HG02678 (cell line): Measurements from ENCODE around the gene PPT1.
"Not testable (repeated sequence)": the region's sequence is repeated elsewhere in the genome, so short reads cannot be mapped to it uniquely, and the experiment has no call there.

ENCODE experiments used
- ATAC-seq: cut with Tn5 transposase; IDR thresholded peaks from one replicate; pipeline ENCODE4 v1.9.1; 2021; ENCODE audit warnings: mild to moderate bottlenecking, moderate library complexity; ENCODE audit not compliant: unreplicated experiment

The PPT1 gene

DNA sequence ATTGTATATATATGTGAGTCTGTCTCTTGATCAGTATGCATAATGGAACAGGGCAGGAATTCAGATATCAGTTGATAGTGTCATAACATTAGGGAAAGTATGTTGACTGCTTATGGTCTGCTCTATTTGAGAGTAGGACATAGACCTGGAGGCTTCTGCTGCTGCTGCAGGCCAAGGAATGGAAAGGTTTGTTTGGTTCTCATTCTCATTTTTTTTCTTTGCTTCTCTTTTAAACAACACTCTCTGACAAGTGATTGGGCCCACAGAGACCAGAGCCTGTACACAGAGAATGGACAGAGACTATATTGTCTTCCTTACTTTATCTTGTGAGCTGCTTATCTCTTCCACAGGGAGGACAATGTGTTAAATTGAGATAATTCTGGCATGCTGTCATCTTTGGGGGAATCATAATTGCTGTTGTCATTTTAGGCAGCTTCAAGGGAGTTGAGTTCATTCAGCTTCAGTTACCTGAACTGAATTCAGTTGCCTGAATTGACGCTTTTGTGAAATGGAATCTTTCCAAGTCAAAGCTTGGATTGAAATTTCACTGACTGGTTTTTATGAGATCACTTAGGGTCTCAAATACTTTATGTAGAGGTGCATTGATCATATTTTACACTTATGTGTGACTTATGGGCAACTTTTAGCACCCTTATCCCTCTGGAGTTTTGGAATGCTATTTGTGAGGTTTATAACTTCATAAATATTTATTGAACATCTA is 39.6 kb downstream of the PPT1 start:
- no peak for ATAC-seq

GRCh38 chr1:40056519-40057309 is 40.3 kb downstream of the PPT1 start:
- ATAC-seq = no peak

DNA sequence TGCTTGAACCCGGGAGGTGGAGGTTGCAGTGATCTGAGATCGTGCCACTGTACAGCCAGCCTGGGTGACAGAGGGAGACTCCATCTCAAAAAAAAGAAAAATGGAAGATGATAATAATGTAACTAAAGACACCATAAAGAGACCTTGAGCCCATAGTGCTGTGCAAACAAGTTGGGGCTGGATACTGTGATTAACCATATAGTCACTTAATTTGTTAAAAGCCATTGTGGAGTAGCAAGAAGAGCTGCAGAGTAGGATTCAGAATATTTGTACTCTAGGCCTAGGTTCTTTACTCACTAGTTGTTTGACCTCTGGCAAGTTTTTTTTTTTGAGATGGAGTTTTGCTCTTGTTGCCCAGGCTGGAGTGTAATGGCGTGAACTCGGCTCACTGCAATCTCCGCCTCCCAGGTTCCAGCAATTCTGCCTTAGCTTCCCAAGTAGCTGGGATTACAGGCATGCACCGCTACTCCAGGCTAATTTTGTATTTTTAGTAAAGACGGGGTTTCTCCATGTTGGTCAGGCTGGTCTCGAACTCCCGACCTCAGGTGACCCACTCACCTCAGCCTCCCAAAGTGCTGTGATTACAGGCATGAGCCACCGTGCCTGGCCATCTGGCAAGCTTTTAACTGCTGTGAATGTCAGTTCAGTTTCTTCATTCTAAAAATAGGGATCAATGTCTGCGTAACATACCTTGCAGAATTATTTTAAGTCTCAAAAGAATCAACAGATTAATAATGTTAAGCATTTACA is 43.7 kb downstream of the PPT1 start:
- ATAC-seq = no peak

GRCh38 chr1:40050863-40051262 is 46.2 kb downstream of the PPT1 start:
- ATAC-seq = no peak

DNA sequence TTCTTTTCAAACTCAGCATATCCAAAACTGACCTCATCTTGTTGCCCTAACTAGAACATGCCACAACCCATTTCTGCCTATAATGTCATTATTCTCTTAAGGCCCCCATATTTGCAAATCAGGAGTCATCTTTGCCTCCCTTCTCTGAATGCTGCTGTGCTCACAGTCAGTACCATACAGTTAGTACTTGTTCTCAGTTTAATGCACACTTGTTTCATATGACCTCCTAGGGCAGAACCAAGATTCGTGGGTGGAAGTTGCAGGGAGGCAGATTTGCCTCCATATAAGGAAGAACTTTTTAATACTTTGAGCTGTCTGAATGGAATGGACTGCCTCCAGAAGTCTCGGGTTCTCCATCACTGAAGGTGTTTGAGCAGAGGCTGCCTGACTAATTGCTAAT is 47.3 kb downstream of the PPT1 start:
- no peak for ATAC-seq

- no peak for ATAC-seq
Measured at GRCh38 chr1:40047769-40048168, 49.3 kb downstream of the PPT1 start.

DNA sequence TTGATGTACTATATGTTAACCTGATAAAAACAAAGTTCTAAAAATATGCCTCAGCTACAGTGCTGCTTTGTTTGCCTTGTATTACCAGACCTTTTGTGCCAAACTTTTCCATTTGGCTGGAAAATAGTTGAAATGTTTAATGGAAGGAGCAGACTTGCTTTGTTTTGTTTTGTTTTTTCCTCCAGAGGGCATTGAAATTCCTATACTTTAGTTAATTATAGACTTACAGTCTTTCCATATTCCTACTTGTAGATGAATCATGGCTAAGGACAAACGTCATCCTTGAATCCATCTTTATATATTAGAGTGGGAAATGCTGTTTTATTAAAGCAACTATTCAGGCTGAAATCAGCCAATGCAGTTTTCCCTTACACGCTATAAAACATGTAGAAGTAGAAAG is 49.8 kb downstream of the PPT1 start:
- no peak for ATAC-seq

DNA sequence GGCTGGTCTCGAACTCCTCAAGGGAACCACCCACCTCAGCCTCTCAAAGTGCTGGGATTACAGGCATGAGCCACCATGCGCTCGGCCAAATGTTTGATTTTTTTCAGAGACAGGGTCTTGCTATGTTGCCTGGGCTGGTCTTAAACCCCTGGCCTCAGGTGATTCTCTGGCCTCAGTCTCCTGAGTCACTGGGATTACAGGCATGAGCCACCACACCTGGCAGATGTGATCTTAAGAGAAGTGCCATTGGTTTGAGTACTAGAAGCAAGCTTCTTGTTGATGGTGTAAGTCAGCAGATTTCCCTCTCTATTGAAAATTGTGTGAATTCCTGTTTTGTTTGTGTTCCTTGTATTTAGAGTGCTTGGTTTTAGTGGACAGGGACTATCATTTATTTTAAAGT is 51.3 kb downstream of the PPT1 start:
- ATAC-seq = no peak

GRCh38 chr1:40045182-40045581 is 51.9 kb downstream of the PPT1 start:
- no peak for ATAC-seq

DNA sequence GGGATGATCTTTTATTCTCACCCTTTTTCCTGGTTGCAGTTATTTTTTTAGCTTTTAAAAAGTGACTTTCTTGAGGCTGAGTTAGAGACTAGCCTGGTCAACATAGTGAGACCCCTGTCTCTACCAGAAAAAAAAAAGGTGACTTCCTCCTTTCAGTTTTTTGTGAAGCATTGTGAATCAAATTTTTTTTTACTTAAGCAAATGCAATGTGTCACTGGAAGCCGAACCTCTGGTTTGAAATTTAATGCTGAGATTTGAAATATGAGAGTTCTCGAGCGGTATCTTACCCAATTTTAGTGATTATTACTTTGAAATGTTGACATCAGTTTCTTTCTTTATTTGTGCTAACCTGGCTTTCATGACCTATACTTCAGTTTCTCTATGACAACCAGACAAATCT is 52.9 kb downstream of the PPT1 start:
- ATAC-seq = no peak

DNA sequence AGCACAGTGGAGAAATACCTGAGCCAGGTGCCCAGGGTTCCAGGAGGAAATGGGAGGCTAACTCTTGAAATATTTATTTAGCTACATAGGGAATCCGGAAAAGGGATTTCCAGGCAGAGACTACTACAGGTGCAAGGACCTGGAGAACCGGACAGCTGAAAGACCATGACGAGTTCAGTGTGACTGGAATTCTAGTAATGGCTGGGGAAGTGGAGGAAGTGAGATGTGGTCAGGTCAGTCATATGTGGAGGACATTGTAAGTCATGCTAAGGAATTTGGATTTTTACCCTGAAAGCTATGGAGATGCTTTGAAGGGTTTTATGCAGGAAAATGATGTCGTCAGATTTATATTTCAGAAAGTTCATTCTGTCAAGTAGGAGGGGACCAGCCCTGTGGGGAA is 54.7 kb downstream of the PPT1 start:
- no peak for ATAC-seq

DNA sequence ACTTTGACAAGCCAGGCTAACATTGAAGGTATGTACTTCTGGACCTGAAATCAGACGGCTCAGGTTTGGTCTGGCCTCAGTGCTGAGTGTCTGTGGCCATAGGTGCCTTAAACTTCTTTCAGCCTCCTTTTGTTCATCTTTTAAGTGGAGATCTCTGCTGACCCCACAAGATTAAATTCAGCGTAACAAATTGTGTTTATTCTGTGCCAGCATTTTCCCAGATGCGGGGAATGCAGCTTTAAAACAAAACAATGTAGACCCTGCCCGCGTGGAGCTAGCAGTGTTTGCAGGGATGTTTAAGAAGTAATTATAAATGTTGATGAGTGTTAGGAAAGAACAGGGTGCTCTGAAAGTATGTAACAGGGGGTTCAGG is 55.6 kb downstream of the PPT1 start:
- ATAC-seq = no peak

DNA sequence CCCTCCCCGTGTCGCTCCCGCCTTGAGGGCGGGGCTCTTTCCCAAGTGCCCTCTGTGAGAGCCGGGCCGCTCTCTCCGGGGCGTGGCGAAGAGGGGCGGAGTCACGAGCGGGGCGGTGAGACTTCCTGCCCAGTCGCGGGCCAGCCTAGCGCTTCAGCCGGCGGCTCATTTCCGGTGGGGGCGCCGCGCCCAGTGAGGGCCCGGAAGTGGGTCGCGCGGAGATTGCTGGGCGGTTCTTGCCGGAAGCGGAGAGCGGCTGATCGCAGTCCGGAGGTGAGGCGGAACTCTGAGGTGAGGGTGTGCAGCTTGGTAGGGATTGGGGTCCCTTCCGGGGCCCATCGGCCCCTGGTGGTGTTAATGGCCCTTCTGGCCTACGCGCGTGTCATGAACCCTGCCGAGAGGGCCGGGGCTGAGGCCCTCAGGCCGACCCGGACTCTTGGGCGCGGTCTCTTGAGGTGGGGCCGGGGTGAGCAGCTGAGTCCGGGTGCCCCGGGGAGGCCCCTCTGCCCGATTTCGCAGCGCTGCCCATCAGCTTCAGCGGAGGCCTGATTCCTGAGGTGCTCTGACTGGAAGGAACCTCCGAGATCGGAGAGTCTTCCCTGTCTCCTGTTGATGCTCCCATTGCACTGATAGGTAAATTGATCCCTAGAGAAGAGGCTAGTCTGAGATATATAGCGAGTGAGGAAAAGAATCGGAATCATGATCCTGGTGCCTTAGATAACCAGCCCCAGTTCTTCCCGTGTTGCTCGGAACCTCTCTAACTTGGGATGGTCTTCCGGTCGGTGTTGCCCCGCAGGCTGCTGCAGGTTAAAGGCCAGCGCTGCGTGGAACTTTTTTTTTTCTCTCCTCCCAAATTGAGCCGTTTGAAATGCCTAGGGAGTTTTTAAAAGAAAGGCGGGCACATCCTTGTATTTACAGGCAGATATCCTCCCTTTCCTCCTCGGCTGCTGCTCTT is 56.3 kb downstream of the PPT1 start, which contains the start of gene CAP1:
Gene CAP1 (plus strand): TSS at position 219 of the 955 bp plus-strand sequence. CDS start 18,618 bp downstream, outside the sequence.
- peak; percentile 84 for ATAC-seq

- ATAC-seq = peak; percentile 56
Measured at GRCh38 chr1:40039757-40040510, 57.1 kb downstream of the PPT1 start.

DNA sequence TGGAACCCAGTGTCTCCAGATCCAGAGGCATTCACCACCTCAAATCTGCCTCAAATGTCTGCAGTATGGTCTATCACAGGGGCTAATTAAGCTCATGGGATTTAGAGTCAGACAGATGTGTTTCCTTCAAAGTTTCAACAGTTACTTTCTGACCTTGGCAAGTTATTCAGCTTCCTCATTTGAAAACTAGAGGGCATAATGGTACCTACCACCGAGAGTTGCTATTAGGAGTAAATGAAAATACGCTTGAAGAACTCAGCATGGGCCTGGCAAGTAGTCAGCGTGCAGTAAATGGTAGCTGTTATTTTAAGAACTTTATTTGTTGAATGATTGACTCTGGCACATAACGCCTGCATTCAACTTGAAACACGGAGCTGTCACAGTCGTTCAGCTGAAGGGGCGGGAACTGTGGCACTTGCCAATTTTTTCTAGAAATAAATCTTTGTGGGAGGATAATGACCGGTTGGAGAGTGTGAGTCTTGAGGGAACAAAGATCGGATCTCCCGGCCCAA is 57.8 kb downstream of the PPT1 start:
- no peak for ATAC-seq

DNA sequence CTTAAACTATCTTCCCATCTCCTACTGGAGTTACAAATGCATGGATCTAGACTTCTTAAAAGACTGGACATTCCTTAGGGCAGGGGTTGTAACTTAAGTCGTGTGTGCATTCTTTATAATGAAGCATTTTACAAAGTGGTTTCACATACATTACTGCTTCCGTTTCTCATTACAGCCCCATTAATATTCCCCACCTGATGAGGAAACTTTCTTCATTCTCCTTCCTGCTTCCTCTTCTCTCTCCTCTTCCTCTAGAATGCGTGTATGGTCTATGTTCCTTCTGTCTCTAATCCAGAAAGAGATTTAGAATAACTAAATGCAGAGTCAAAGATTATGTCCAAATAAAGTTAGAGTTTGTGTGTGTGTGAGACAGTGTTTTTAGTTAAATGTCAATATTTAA is 58.4 kb downstream of the PPT1 start:
- ATAC-seq = no peak

DNA sequence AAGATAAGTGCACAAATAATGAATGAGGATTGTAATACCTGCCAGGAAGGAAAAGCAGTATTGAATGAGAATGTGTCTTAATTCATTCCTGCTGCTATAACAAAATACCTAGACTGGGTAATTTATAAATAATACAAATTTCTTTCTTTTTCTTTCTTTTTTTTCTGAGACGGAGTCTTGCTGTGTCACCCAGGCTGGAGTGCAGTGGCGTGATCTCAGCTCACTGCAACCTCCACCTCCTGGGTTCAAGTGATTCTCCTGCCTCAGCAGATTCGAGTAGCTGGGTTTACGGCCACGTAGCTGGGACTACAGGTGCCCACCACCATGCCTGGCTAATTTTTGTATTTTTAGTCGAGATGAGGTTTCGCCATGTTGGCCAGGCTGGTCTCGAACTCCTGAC is 59.8 kb downstream of the PPT1 start:
- not testable (repeated sequence) for ATAC-seq

GRCh38 chr1:40036574-40036973 is 60.5 kb downstream of the PPT1 start:
- no peak for ATAC-seq

DNA sequence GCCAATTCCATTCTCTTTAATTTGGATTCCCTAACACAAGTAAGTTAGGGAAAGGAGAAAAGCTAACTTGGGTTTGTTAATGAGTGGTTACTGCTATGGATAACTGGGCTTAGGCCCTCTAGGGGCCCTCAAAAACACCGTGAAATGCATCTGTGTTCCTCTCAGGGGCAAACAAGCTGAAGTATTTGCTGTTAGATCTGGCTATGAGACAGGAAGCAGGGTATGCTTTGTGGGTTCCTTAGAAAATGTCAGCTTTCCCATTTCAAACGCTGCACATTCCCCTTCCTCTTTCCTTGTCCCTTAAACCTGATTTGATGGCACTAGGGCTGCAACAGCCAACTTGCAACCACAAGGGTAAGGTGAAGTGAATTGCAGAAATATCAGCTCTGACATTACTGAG is 62.2 kb downstream of the PPT1 start:
- ATAC-seq = no peak
